HEK293T (cell line): Measurements from ENCODE around the gene SFXN3.

ENCODE experiments used
- CTCF ChIA-PET: fragments of 350-600 bp; formaldehyde crosslinking; extraction: SDS; loops from one replicate; lab custom pipeline; 2021; ENCODE audit warnings: antibody characterized with exemption, inconsistent platforms; lab: Yijun Ruan, JAX
- POLR2A ChIA-PET: fragments of 350-600 bp; formaldehyde crosslinking; extraction: SDS; loops from one replicate; lab custom pipeline; 2020; ENCODE audit warnings: antibody characterized with exemption, inconsistent platforms; lab: Yijun Ruan, JAX
- DNase-seq: peaks from one replicate; pipeline ENCODE4 v3.0.0; 2012; ENCODE audit warnings: mixed read lengths; ENCODE audit errors: extremely low spot score
- ARNT ChIP-seq: fragments of 450-650 bp; IDR thresholded peaks from 2 replicates; pipeline ENCODE4 v1.6.1; 2017; ENCODE audit warnings: mild to moderate bottlenecking
- BHLHE40 ChIP-seq: fragments of 450-650 bp; IDR thresholded peaks from 2 replicates; pipeline ENCODE4 v1.6.1; 2016; ENCODE audit warnings: mild to moderate bottlenecking, moderate library complexity, borderline replicate concordance
- CTBP1 ChIP-seq: fragments of 450-650 bp; IDR thresholded peaks from 2 replicates; pipeline ENCODE4 v1.6.1; 2016; ENCODE audit warnings: borderline replicate concordance
- ELF4 ChIP-seq: fragments of 450-650 bp; IDR thresholded peaks from 2 replicates; pipeline ENCODE4 v1.6.1; 2017; ENCODE audit warnings: antibody characterized with exemption
- FOXA1 ChIP-seq: fragments of 450-650 bp; IDR thresholded peaks from 2 replicates; pipeline ENCODE4 v1.6.1; 2016; ENCODE audit warnings: mild to moderate bottlenecking
- FOXK2 ChIP-seq: fragments of 450-650 bp; IDR thresholded peaks from 2 replicates; pipeline ENCODE4 v1.6.1; 2016; ENCODE audit warnings: mild to moderate bottlenecking
- FOXM1 ChIP-seq: fragments of 450-650 bp; IDR thresholded peaks from 2 replicates; pipeline ENCODE4 v1.6.1; 2017; ENCODE audit warnings: mild to moderate bottlenecking, borderline replicate concordance
- HDGF ChIP-seq: fragments of 450-650 bp; IDR thresholded peaks from 2 replicates; pipeline ENCODE4 v1.6.1; 2017; ENCODE audit warnings: antibody characterized with exemption, borderline replicate concordance
- L3MBTL2 ChIP-seq: fragments of 450-650 bp; conservative IDR thresholded peaks from 2 replicates; pipeline ENCODE4 v1.6.1; 2016; ENCODE audit warnings: mild to moderate bottlenecking
- LEF1 ChIP-seq: fragments of 450-650 bp; IDR thresholded peaks from 2 replicates; pipeline ENCODE4 v1.6.1; 2017; ENCODE audit warnings: mild to moderate bottlenecking, borderline replicate concordance
- NFRKB ChIP-seq: fragments of 450-650 bp; IDR thresholded peaks from 2 replicates; pipeline ENCODE4 v1.6.1; 2016; ENCODE audit warnings: mild to moderate bottlenecking, moderate library complexity
- SP1 ChIP-seq: fragments of 450-650 bp; IDR thresholded peaks from 2 replicates; pipeline ENCODE4 v1.6.1; 2017
- SUZ12 ChIP-seq: fragments of 450-650 bp; IDR thresholded peaks from 2 replicates; pipeline ENCODE4 v1.6.1; 2016; ENCODE audit warnings: mild to moderate bottlenecking
- TARDBP ChIP-seq: fragments of 450-650 bp; IDR thresholded peaks from 2 replicates; pipeline ENCODE4 v1.6.1; 2016
- ZNF384 ChIP-seq: fragments of 450-650 bp; IDR thresholded peaks from 2 replicates; pipeline ENCODE4 v1.6.1; 2016
- TF ChIP-seq, protein P1 (sequence below): fragments of 450-650 bp; IDR thresholded peaks from 2 replicates; pipeline ENCODE4 v1.6.1; 2016

Gene SFXN3

DNA sequence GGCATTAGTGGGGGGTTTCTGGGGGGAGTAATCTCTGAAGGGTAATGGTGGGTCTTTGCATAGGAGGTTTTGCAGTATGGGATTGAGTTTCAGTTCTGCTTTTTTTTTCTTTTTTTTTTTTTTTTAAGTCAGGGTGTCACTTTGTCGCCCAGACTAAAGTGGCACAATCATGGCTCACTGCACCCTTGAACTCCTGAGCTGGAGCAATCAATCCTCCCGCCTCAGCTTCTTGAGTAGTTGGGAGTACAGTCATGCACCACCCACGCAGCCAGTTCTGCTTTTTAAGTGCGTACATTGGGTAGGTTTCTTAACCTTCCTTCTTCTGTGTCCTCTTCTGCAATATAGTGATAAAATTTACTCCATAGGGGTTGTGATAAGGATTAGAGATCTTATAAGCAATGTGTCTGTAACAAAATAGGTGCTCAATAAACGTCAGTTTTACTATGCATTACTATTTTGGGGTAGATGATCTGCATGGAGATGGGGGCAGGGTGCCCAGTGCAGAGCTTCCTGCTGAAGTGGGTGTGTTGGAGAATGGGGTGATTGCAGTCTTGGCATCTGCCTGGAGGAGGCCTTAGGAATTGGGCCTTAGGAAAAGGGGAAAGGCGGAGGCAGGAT, 40.3 kb downstream of the SFXN3 start:
- ChIA-PET CTCF (interaction anchor here (0.6 to 1.4 kb wide), 4 partner anchors 11 to 71 kb away, joined by 3 to 4 read pairs (median 4); no protein-coding TSS in a partner anchor), POLR2A (interaction anchor here (0.9 kb wide), 1 partner anchor 21 kb away, joined by 3 read pairs; no protein-coding TSS in a partner anchor)
- no peak for DNase-seq
- no peak for TF ChIP-seq TARDBP
- TF ChIP-seq LEF1, result no peak
- TF ChIP-seq CTBP1, result no peak
- TF ChIP-seq HDGF, result no peak
- TF ChIP-seq ARNT, result no peak
- TF ChIP-seq, protein P1, sequence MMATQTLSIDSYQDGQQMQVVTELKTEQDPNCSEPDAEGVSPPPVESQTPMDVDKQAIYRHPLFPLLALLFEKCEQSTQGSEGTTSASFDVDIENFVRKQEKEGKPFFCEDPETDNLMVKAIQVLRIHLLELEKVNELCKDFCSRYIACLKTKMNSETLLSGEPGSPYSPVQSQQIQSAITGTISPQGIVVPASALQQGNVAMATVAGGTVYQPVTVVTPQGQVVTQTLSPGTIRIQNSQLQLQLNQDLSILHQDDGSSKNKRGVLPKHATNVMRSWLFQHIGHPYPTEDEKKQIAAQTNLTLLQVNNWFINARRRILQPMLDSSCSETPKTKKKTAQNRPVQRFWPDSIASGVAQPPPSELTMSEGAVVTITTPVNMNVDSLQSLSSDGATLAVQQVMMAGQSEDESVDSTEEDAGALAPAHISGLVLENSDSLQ, result no peak
- TF ChIP-seq ZNF384, result no peak
- TF ChIP-seq L3MBTL2, result no peak
- no peak for TF ChIP-seq ELF4
- TF ChIP-seq FOXK2, result no peak

DNA sequence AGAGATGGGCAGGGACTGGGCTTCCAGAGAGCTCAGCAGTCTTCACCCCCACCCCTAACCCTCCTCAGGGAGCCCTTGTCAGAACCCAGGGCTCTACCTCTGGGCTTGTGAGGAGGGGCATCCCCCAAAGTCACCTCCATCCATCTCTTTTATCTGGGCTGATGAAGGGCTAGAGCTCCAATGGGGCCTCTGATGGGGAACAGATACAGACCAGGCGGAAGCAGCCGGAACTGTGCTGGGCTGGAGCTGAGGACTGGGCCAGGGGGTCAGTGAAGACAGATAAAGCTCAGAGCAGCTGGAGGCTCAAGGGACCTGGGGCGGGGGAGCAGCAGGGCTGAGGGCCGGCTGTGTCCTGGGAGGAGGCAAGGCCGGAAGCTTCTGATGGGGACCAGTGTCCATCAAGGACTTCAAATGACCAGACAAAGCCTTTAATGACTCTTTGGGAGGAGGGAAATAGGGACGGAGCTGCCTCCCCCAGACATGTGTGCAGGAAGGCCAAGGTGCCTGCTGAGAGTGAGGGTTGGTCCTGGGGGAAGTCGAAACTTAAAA, 40.9 kb downstream of the SFXN3 start:
- no peak for TF ChIP-seq FOXK2
- no peak for TF ChIP-seq L3MBTL2
- TF ChIP-seq LEF1, result no peak
- no peak for DNase-seq
- ChIA-PET POLR2A (interaction anchor here (0.9 to 1.0 kb wide), 2 partner anchors 11 to 21 kb away, joined by 3 read pairs; partner anchors contain the start of gene KAZALD1), CTCF (interaction anchor here (0.6 to 1.4 kb wide), 4 partner anchors 12 to 70 kb away, joined by 3 to 4 read pairs (median 4); no protein-coding TSS in a partner anchor)

DNA sequence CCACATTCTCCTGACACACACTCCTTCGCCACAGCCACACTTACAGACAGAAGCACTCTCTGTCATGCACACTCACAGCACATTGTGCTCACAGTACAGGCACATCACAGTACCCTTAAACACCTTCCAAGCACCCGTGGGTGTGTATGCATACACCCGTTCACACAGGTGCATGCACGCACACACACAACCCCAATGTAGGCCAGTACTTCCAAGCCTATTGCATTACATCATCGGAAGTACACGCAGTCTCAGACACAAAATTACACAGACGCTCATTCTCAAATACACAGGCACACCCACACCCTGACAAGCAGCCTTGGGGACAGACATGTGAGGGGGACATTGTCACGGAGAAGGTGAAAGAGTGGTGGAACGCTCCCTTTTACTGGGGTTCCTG, 41.9 kb downstream of the SFXN3 start:
- CTCF ChIA-PET, result interaction anchor here (1.6 kb wide), 1 partner anchor 32 kb away, joined by 4 read pairs; no protein-coding TSS in a partner anchor
- POLR2A ChIA-PET, result no interaction called here
- DNase-seq, result no peak
- TF ChIP-seq HDGF, result no peak
- TF ChIP-seq FOXM1, result no peak
- no peak for TF ChIP-seq NFRKB
- TF ChIP-seq FOXK2, result no peak
- no peak for TF ChIP-seq FOXA1
- TF ChIP-seq BHLHE40, result no peak

DNA sequence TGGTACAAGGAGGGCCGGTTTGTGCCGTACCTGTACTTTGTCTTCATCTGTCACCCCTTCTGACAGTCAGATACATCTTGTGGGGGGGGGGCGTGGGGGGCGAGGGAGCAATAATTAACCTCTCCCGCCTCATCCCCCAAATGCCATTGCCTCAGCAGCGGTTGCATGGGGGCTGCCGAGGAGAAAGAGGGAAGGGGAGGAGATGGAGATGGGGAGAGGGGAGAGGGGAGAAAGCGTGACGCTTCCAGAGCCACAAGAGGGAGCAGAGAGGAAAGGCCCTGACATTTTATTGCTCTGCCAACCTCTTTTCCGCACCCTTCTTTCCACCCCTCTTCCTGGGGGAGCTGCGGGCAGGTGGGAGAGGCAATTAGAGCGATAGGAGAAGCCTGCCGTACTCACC, 42.6 kb downstream of the SFXN3 start:
- DNase-seq, result no peak
- no peak for TF ChIP-seq NFRKB
- TF ChIP-seq SUZ12, result no peak
- no peak for TF ChIP-seq HDGF
- TF ChIP-seq ARNT, result no peak
- TF ChIP-seq FOXA1, result no peak
- TF ChIP-seq LEF1, result no peak
- no peak for TF ChIP-seq SP1
- no peak for TF ChIP-seq ZNF384
- TF ChIP-seq, protein P1, result no peak
- TF ChIP-seq BHLHE40, result no peak
- ChIA-PET POLR2A (interaction anchor here (1.1 to 1.9 kb wide), 2 partner anchors 13 to 15 kb away, joined by 3 to 5 read pairs; no protein-coding TSS in a partner anchor), CTCF (interaction anchor here (0.7 to 1.6 kb wide), 5 partner anchors 13 to 69 kb away, joined by 3 to 5 read pairs (median 4); no protein-coding TSS in a partner anchor)

DNA sequence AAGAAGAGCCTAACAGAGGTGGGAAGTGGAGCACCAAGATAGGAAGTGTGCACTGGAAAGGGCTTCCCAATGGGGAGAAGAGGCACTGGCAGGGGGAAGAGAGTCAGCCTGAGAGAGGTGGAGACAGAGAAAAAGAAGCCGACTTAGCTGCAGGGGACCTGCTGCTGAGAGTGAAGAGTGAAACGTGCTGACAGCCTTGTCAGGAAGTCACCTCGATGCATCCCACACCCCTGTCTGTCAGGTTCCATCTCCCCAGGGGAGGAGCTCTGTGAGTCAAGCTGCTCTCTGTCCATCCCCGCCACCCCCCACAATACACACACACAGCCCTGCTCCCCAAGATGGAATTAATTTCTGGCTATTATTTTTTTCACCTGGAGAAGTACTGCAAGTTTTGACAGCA, 44.7 kb downstream of the SFXN3 start:
- ChIA-PET POLR2A (interaction anchor here (0.9 to 1.3 kb wide), 2 partner anchors 15 to 24 kb away, joined by 3 to 5 read pairs; no protein-coding TSS in a partner anchor), CTCF (interaction anchor here (0.9 to 1.3 kb wide), 4 partner anchors 9 to 26 kb away, joined by 5 to 9 read pairs (median 6); no protein-coding TSS in a partner anchor)
- DNase-seq, result no peak
- TF ChIP-seq FOXM1 (no peak), ARNT (no peak), L3MBTL2 (no peak), FOXK2 (no peak), SP1 (no peak), ZNF384 (no peak)

DNA sequence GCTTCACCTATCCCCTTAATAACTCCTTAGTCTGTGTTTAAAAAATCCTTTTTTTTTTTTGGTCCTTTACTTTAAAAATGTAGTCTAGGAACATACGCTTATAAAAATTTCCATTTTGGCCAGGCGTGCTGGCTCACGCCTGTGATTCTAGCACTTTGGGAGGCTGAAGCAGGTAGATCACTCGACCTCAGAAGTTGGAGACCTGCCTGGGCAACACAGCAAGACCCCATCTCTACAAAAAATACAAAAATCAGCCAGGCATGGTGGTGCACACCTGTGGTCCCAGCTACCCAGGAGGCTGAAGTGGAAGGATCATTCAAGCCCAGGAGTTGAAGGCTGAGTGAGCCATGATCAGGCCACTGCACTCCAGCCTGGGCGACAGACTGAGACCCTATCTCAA, 45.6 kb downstream of the SFXN3 start:
- POLR2A ChIA-PET, result interaction anchor here (0.7 to 1.3 kb wide), 3 partner anchors 16 to 75 kb away, joined by 3 to 5 read pairs (median 3); no protein-coding TSS in a partner anchor
- CTCF ChIA-PET, result interaction anchor here (0.9 to 1.3 kb wide), 4 partner anchors 10 to 27 kb away, joined by 5 to 9 read pairs (median 6); no protein-coding TSS in a partner anchor
- TF ChIP-seq TARDBP (no peak), LEF1 (no peak)
- DNase-seq, result no peak

DNA sequence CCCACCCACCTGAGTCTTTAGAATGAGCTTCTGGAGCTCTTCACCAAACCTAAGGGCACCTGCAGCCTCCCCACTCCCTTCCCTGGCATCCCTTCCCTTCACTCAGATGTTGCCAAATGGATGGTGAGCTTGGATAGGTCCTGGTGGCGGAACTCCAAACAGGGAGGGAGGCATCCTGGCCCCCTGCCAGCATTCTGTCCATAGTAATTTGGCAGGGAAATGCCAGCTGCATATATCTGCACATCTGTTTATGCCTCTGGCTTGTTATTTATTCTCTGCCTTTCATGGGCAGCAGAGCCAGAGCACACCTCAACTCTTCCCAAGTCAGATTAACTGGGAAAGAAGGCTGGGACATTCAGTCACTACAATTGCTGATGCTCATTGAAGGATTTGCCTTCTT, 48.8 kb downstream of the SFXN3 start:
- no peak for DNase-seq
- POLR2A ChIA-PET, result no interaction called here
- CTCF ChIA-PET, result interaction anchor here (0.6 to 1.4 kb wide), 4 partner anchors 13 to 61 kb away, joined by 3 to 5 read pairs (median 4); no protein-coding TSS in a partner anchor
- TF ChIP-seq FOXM1 (no peak), BHLHE40 (no peak), ELF4 (no peak), HDGF (no peak), LEF1 (no peak), ZNF384 (no peak), TARDBP (no peak), ARNT (no peak), L3MBTL2 (no peak), CTBP1 (no peak), FOXK2 (no peak)
- TF ChIP-seq, protein P1, result no peak
